HS-5 (cell line): ENCODE data around the gene KCNH2.

Experiments
- DNase-seq: peaks from one replicate; pipeline ENCODE4 v3.0.0-alpha.2; 2012; ENCODE audit warnings: low read depth

KCNH2 gene

DNA sequence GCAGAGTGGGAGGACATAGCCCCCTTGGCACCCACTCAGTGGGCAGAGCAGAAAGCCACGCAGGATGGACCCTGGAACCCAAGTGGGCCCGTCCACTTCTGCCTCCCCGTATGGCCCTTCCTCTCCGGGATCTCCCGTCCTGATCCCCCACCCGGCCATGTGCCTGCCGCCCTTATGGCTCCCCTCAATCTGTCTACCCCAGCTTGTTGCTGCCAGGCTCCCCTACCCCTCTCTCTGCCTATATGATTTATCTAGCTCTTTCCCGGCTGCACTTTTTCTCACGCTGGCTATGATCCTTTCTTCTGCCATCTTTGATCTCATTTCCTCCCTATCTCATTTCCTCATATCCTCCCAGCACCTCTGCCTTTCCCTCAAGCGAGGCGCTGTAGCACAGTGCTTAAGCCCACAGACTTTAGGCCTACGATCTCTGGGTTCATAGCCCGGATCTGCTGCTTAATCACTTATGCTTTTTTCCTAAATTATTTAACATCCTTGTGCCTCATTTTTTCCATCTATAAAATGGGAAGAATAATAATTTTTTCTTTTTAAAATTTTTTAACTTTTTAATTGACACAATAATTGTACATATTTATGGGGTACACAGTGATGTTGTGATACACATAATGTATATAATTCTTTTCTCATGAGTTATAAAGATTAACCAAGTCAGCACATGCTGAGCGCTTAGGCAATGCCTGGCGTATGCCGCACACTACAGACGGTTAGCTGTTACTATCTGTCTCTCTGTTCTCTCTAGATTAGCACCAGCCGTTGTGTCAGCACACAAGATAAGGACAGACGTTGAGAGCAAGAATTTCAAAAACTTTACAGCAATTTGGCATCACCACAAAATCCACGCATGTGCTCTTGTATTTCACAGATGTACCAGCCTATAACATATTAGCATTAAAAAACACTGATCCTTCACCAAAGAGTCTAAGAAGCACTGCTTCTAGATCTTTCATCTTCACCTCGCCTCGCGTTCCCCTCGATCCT lies 18.1 kb downstream of the KCNH2 start:
- DNase-seq, result no peak

DNA sequence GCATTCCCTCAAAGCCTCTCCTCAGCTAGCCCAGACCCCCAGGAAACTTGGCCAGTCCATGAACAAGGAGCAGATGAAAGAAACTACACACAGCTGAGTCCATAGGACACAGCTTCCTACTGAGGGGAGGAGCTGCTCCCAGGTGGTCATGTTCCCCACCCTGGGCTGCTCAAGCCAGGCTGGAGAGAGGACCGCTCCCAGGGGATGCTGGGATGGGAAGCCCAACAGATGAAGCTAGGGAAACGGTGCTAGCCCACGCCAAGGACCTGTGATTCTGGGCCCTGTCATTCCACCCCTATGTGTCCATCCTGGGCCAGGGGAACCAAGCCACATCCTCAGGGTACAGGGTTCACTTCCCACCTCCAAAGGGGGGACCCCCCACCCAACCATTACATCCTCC lies 19.0 kb downstream of the KCNH2 start:
- DNase-seq, result no peak

DNA sequence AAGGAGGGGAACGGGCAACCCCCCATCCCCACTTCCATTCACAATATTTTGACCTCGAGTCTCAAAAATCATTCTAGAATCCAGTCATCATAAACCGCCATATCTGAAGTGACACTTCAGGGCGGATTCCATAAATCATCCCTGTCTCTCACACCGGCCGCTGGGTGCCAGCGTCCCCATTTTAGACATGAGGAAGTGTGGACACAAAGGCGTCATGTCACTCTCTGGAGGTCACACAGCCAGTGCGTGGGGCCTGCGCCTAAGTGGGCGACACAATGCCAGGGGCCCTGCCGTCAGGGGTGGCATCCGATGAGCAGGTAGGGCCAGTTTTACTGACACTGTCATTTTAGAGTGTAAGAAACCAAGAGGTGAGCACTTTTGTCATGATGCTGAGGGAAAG lies 19.5 kb downstream of the KCNH2 start:
- no peak for DNase-seq

DNA sequence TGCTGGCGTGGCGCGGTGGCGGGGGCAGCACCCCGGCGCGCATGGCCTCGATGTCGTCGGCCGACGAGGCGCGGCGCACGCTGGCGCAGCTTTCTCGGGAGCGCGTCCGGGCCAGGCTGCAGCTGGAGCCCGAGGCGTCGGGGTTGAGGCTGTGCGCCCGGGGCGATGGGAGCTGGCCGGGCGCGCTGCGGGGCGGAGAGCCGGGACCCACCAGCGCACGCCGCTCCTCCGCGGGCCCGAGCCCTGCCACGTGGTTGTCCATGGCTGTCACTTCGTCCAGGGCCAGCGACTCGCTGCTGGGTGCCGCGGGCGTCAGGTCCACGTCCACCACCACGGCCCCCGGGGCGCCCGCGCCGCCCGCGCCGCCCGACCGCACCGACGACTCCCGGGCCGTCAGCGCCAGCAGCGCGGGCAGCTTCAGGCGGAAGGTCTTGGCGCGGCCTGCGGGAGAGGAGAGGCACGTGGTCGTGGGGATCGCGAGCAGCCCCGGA lies 20.0 kb downstream of the KCNH2 start:
- no peak for DNase-seq

DNA sequence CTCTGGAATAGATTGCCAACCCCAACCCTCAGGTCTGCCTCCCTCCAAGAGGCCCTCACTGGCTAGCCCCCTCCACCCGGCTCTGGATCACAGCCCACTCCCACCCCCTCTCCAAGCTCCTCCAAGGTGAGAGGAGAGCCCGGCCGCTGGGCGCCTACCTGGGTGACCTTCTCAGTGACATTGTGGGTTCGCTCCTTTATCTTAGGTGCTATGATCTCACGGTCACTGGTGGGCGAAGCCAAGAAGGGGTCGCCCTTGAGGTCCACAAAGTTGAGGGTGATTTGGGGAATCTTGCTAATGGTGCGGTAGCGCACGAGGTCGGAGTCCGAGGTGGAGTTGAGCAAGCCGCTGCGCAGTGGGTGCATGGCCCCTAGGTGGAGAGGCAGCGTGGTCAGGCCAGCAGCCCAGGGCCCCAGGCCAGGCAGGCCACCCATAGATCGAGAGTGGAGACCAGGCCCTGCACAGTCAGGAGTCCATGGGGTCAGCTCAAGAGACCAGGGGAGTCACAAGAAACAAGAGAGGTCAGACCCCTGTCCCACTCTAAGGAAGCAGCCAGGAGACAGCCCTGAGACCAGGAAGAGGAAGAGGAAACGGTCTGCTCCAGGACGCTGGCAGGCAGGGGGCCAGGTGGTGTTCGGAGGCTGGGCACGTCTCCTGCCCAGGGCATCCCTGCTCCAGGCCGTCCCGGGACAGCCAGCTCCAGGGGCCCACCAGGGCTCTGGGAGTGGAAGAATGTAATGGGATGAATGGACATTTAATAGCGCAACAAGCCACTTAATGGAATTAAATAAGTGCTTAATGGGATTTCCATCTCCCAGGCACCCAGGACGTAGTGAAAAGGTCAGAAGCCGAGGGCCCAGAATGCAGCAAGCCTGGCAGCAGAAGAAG lies 20.7 kb downstream of the KCNH2 start:
- no peak for DNase-seq

DNA sequence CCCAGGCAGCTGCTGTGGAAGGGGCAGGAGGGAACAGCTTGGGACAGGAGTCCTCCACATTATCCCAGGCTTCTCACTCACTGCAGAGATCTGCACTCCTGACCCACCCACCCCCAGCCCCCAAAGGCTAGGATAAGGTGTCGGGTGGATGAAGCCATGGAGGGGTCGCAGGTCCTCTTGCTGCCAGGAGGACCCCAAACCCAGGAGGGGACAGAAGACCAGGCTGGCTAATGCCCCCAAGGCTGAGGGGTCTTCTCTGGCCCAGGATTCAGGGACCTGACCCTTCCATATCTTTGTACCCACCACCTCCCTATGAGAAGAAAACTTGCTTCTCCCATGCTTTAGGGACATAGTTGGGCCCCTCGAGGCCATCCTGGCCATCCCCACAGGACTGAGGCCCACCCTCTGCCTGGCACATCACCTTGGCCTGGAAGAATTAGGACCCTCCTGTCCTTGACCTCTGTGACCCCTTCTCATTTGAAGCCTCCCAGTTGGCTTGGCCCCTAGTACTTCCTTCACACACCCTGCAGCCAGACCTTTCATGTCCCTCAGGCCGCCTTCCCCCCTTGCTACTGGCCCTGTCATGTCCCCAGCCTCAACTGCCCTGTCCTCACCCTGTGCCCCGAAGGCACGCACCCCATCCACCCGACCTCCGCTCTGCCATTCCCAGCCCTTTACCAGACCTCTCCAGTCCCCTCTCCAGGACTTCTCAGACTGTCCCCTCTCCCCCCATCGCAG lies 21.6 kb downstream of the KCNH2 start:
- no peak for DNase-seq

DNA sequence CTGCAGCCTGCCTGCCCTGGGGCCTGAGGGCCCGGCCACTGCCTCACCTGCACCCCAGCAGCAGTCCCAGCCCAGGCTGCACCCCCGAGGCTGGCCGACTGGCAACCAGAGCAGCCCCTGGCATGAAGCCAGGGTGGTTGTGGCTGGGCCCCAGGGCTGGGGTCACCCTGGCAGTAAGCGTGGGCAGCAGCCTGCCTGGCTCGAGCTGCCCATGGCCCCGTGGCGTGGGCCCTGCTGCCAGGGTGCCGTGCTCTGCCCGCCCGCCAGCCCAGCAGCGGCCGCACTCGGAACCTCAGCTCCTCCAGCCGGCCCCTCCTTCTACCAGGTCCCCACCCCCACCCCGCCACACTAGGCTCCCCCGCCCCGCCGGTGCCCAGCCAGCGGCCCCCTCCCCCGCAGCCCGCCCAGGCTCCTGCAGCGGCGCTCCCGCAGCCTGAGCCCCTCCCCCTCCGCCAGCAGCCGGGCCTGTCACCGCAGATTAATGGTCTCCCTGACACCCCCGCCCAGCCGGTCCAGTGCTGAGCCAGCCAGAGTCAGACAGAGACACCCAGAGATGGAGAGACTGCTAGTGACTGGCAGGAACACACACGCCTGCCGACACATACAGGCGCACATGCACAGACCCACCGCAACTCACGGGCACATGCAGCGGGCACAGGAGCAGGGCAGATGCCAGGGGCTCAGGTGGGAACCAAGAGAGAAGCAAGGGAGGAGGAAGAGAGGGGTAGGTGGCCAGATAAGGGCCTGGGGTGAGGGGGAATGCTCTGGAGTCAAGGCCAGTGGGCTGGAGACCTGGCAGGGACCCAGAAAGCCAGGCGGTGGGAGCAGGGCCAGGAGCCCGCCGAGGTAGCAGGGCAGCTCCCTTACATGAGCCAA lies 22.4 kb downstream of the KCNH2 start:
- DNase-seq, result no peak

DNA sequence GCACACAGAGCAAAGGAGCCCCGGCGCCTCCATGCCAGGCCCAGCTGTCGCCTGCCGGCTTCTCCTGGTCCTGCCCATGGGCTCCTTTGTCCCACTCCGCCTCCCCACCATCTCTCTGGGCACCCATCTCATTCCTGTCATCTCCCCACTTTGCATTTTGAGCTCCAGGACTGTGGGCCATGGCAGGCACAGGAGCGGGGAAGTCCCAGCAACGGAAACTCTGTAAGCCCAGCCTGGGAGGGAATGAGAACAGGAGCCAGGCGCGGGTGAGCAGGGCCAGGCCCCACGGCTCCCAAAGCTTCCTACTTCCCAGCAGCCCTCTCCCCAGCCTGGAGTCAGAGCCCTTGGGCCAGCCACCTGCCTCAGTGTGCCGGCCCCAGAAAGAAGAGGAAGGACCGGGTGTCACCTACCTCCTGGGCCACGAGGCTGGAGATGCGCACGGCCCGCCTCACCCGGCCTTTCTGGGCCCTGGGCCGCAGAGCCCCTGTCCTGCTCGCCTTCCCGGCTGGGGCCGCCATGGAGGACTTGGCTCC lies 23.1 kb downstream of the KCNH2 start:
- no peak for DNase-seq

DNA sequence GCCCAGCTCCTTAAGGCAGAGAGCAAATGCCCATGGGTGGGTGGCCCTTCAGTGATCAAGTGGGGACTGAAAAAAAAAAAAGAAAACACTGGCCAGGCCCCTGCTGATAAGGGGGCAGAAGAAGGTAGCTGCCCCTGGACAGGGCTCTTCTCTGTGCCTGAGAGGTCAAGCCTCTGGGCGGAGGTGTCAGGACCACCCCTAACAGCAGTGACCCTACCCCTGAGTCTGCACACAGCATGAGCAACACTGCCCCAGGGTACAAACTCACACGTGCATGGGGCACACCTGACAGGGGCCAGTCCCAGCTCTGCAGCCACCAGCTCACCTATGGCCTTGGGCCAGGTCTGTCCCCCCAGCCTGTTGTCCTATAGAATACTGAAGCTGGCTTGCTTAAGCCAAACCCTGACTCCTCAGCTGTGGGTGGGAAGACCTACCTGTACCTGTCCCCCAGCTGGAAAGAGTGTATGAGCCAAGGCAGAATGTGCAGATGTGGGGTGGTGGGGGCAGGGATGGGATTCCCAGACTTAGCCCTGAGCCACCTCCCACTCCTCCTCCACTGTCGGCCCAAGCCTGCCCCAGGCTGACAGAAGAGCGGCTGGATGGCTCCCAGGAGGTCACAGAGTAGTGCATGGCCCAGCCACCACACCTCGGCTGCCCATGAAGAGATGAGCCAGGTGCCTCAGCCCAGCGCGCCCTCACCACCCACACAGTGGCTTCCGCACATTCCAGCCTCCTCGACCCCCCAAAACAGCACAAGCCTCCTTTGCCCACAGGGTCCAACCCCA lies 23.7 kb downstream of the KCNH2 start:
- no peak for DNase-seq

DNA sequence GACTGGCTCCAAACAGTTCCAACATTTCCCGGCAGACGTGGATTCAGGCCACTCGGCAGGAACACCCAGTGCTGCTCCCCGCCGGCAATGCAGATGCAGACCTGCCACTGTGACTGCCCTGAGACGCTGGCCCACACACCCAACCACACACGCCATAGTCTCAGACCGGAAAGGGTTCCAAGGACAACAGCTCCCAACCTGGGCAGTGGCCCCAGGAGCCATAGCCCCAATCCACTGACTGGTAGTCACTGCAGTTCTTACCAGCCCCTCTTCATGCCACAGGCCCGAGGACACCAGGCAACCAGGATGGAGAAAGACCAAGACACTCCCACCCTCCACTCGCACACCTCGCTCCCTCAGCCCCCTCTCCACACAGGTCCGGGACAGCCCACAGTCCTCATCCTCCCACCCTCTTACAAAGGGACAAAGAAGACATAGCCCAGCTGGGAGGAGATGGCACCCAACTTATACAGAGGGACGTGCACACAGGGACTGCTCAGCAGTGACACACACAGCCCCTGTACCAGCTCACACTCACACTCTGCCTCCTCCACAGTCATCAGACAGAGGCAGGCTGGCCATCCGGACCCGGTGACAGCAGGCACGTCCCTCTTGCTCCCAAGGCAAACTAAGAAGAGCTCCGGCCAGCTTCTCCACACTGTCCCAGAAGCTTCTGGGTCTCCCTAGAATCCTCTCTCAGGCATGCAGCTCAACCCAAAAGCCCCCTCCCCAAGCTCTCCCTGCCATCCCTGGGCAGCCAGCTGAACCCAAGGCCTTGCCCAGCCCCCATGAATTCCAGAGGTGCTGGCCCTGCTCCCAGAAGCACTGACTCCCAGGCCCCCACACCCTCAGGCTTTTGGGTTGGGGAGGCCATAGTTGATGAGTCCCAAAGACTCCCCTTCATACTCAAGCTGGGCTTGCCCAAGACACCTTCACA lies 24.8 kb downstream of the KCNH2 start:
- DNase-seq, result no peak

DNA sequence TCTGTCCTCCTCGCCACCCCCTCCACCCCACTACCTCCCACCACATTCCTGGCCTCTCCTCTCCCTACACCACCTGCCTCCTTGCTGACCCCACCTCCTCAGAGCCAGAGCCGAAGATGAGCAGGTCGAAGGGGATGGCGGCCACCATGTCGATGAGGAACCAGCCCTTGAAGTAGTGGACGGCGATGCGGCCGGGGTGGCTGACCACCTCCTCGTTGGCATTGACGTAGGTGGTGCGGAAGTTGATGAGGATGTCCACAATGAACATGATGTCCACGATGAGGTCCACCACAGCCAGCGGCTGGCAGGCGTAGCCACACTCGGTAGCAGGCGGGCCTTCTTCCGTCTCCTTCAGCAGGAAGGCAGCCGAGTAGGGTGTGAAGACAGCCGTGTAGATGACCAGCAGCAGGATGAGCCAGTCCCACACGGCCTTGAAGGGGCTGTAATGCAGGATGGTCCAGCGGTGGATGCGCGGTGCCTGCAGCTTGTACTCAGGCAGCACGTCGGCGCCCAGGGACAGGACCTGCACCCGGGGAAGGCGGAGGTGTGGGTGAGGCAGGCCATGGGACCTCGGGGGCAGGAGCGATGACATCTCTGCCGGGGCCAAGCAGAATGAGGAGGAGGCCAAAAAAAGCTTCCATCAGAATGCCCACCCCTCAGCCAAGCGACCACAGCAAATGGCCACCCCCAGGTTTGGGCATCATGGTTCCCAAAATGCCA lies 25.6 kb downstream of the KCNH2 start:
- no peak for DNase-seq

DNA sequence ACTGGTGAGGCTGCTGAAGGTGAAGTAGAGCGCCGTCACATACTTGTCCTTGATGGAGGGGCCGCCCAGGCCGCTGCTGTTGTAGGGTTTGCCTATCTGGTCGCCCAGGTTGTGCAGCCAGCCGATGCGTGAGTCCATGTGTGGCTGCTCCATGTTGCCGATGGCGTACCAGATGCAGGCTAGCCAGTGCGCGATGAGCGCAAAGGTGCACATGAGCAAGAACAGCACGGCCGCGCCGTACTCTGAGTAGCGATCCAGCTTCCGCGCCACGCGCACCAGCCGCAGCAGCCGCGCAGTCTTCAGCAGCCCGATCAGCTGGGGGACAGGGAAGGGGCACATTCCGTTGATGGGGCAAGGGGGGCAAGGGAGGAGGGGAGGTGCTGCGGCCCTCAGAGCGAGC lies 26.6 kb downstream of the KCNH2 start:
- no peak for DNase-seq

DNA sequence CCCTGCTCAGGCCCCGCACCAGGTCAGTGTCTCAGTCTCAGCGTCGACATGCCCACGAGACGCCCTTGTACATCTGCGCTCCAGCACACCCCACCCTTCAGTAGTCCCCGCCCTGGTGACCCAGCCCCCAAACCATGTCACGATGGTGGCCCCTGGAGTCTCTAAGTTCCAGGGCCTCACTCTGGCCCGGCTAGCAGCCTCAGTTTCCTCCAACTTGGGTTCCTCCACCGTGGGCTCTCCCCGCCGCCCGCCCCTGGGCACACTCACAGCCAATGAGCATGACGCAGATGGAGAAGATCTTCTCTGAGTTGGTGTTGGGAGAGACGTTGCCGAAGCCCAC lies 27.0 kb downstream of the KCNH2 start:
- no peak for DNase-seq

DNA sequence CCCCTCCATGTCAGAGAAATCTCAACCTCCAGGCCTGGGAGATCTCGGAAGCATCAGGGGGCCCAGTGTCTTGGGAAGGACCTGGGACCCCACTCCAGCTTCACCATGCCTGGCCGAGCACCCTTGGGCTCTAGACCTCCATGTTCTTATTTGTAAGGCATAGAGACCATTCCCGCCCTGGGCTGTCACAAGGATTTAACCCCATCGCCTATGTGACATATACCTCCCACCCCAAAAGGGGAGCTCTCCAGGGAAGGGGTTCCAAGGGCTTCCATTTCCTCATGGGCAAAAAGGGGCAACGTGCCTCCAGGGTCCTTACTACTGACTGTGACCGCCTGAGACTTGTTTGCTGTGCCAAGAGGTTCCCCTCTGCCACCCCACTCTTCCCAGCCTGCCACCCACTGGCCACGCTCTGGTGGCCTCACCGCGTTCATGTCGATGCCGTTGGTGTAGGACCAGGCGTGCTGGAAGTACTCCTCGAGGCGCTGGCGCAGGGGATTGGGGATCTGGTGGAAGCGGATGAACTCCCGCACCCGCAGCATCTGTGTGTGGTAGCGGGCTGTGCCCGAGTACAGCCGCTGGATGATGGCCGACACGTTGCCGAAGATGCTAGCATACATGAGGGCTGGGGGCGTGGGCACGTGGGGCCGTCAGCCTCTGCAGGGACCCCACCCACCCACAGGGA lies 27.5 kb downstream of the KCNH2 start:
- DNase-seq, result no peak

DNA sequence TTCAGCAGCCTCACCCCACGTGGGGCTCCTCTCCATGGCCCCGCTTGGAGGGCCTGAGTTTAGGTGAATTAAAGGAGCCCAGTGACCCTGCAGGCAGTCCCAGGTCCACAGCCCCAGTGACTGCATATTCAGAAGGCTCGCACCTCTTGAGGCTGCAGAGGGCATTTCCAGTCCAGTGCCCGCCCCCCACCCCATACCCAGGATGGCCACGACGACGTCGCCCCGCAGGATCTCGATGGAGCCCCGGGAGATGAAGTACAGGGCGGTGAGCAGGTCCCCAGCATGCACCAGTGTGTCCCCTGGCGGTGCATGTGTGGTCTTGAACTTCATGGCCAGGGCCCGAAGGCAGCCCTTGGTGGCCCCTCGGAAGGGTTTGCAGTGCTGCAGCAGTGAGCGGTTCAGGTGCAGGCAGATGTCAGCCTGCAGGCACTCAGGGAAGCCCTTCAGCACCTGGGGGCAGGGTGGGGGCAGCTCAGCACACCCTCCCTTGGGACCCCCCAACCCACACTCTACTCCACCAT lies 28.1 kb downstream of the KCNH2 start:
- DNase-seq, result no peak

DNA sequence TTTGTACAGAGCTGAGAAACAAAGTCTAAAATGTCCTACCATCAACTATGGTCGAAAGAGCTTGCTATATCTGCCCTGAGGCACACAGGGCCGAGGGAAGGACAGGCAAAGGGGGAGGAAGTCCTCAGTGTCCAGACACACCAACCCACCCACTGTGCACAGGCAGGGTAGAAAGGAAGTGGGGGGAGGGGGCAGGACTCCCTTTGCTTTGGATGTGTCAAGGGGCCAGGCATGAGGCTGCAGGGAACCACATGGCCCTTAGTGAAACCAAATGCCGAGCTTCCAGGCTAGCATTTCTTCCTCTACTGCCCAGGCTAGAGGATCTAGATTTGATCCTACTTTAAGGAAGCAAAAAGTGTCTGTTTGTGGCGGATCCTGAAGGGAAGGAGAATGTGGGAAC lies 28.6 kb downstream of the KCNH2 start:
- DNase-seq, result no peak

DNA sequence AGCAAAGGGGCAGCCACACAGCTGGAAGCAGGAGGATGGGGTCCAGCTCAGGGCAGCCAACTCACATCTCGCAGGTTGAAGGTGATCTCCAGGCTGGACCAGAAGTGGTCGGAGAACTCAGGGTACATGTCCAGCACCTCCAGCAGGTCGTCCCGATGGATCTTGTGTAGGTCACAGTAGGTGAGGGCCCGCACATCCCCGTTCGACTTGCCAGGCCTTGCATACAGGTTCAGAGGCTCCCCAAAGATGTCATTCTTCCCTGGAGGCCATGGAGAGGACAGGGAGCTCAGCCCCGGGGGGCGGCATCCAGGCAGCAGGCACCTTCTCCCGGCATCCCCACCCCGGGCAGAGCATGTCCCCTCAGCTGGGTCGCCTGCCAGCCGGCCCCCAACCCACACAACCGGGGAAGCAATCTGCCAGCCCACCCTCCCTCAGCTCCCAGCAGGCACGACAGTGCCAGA lies 29.3 kb downstream of the KCNH2 start:
- DNase-seq, result no peak
